ENCODE results near the gene FOXR1. TPM values are rescaled to one million over a fixed set of nuclear protein-coding genes. Genes with fewer than 3 reads are reported as not detected.

FOXR1 gene
- total RNA-seq, 1 donor: not detected

DNA sequence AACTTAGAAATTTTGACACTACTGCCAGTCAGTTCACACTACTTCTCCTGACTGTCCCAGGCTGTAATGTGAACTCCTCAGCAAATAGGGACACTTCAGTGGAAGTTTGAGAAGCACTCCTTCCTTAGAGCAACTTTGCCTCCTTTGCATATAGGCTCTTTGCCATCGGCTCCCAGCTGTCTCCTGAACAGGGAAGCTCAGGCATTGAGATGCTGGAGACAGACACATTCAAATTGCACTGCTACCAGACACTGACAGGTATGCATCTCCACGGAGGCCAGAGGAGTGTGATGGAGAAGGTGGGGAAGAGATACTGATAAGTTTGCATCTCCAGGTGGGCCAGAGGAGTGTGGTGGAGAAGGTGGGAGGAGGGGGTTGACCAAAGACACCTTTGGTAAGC lies 48.4 kb downstream of the FOXR1 start:
- DNase-seq (ENCODE audit: low read depth): no peak
- peak overlapping the region; percentile 95 for H3K4me3 ChIP-seq (ENCODE audit: low read depth, low read length)
- no peak for TF ChIP-seq CTCF (IDR thresholded peaks at IDR 0.05; ENCODE audit: insufficient read depth, low read depth, low read length)

DNA sequence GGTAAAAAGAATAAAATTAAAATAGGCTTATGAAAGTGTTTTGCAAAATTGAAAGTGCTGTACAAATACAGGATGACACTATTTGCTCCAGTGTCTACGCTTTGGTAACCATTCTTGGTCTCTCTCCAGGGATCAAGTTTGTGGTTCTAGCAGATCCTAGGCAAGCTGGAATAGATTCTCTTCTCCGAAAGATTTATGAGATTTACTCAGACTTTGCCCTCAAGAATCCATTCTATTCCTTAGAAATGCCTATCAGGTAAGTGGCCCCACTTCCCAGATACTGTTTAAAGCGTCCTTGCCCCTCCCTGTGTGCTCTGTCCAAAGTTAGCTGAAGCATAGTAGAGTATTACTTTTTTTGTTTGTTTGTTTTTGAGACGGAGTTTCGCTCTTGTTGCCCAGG lies 50.1 kb downstream of the FOXR1 start:
- no peak for DNase-seq (ENCODE audit: low read depth)
- no peak for TF ChIP-seq CTCF (IDR thresholded peaks at IDR 0.05; ENCODE audit: insufficient read depth, low read depth, low read length)
- no peak overlapping the region for H3K4me3 ChIP-seq (ENCODE audit: low read depth, low read length)

GRCh38 chr11:119023741-119024140 lies 52.2 kb downstream of the FOXR1 start:
- DNase-seq (ENCODE audit: low read depth): no peak
- TF ChIP-seq CTCF (IDR thresholded peaks at IDR 0.05; ENCODE audit: insufficient read depth, low read depth, low read length): no peak
- no peak overlapping the region for H3K4me3 ChIP-seq (ENCODE audit: low read depth, low read length)

DNA sequence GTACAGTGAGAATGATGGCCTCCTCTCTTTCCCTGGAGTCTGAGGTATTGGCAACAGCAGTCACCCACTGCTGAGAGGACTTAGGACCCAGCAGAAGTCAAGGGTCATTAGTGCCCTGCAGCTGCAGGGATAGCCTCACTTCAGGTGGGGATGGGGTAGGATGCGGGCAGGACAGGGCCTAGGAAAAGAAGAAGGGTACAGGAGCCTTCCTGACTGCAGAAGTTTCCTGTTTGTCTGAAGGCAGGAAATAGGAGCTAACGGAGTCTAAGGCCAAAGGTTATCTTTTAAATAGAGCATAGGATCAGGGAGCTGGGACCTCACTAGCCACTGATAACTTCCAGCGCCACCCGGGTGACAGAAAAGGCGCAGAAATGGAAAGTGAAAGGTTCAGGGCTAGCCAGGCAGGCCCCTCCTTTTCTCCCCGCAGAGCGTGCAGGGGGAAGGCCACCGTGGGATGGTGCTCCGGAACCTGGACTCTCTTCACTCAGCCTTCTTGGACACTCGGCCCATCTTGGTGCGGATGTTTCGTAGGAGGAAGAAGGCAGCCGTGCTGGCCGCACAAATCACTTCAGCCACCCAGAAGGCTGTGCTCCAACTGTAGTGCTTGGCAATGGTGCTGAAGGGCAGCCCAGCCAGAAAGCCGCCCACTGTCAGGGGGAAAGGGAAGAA lies 53.0 kb downstream of the FOXR1 start:
- no peak overlapping the region for H3K4me3 ChIP-seq (ENCODE audit: low read depth, low read length)
- DNase-seq (ENCODE audit: low read depth): peak; percentile 22
- no peak for TF ChIP-seq CTCF (IDR thresholded peaks at IDR 0.05; ENCODE audit: insufficient read depth, low read depth, low read length)

GRCh38 chr11:119025099-119025473 lies 53.5 kb downstream of the FOXR1 start:
- TF ChIP-seq CTCF (IDR thresholded peaks at IDR 0.05; ENCODE audit: insufficient read depth, low read depth, low read length): no peak
- no peak overlapping the region for H3K4me3 ChIP-seq (ENCODE audit: low read depth, low read length)
- DNase-seq (ENCODE audit: low read depth): no peak

- no peak for DNase-seq (ENCODE audit: low read depth)
- no peak overlapping the region for H3K4me3 ChIP-seq (ENCODE audit: low read depth, low read length)
- TF ChIP-seq CTCF (IDR thresholded peaks at IDR 0.05; ENCODE audit: insufficient read depth, low read depth, low read length): no peak
Measured at GRCh38 chr11:119025541-119025940, 54.0 kb downstream of the FOXR1 start.
